Muscle of arm (tissue), 14 donors: Measurements from ENCODE around the gene MRPS26. TPM values are rescaled to one million over a fixed set of nuclear protein-coding genes. Genes with fewer than 3 reads are reported as not detected.
A peak's percentile ranks its signal among the peaks of the same experiment; 100 is the strongest.
"Not testable (repeated sequence)": the region's sequence is repeated elsewhere in the genome, so short reads cannot be mapped to it uniquely, and the experiment has no call there.

Experiments
- DNase-seq: peaks from one replicate; pipeline ENCODE4 v3.0.0-alpha.2; 2013
- long read RNA-seq, 11 donors: transcript quantifications; one replicate each; lab custom pipeline, GENCODE V29; 2026
- polyA plus RNA-seq, 12 donors: library from polyadenylated mRNA; unstranded; fragments of 120-200 nt; gene quantifications; one replicate each; pipeline ENCODE4 v1.2.1, GENCODE V29; 2013; ENCODE audit not compliant: insufficient read length in 12 of 12

MRPS26 gene
- 10 to 100 TPM in 11 of 12 donors, not detected in 1; 23.0 to 38.0 (median 28.4) TPM for polyA plus RNA-seq
- long read RNA-seq, donor 1, transcript MRPS26-201 (4 exons, 1,127 nt): major isoform, 55 of 66 reads
- long read RNA-seq, donor 1, partial matches to known transcripts: 11 of 66 reads
- long read RNA-seq, donor 1, other reads (novel, unspliced or antisense): 0 of 66 reads
- long read RNA-seq, donor 2, transcript MRPS26-201 (4 exons, 1,127 nt): major isoform, 25 of 25 reads
- long read RNA-seq, donor 2, partial matches to known transcripts: 0 of 25 reads
- long read RNA-seq, donor 2, other reads (novel, unspliced or antisense): 0 of 25 reads
- long read RNA-seq, donor 3, transcript MRPS26-201 (4 exons, 1,127 nt): major isoform, 11 of 11 reads
- long read RNA-seq, donor 3, partial matches to known transcripts: 0 of 11 reads
- long read RNA-seq, donor 3, other reads (novel, unspliced or antisense): 0 of 11 reads
- long read RNA-seq, donor 4, transcript MRPS26-201 (4 exons, 1,127 nt): major isoform, 7 of 7 reads
- long read RNA-seq, donor 4, partial matches to known transcripts: 0 of 7 reads
- long read RNA-seq, donor 4, other reads (novel, unspliced or antisense): 0 of 7 reads
- long read RNA-seq, donor 5, transcript MRPS26-201 (4 exons, 1,127 nt): major isoform, 28 of 39 reads
- long read RNA-seq, donor 5, partial matches to known transcripts: 11 of 39 reads
- long read RNA-seq, donor 5, other reads (novel, unspliced or antisense): 0 of 39 reads
- long read RNA-seq, donor 6, transcript MRPS26-201 (4 exons, 1,127 nt): major isoform, 18 of 18 reads
- long read RNA-seq, donor 6, partial matches to known transcripts: 0 of 18 reads
- long read RNA-seq, donor 6, other reads (novel, unspliced or antisense): 0 of 18 reads
- long read RNA-seq, donor 7, transcript MRPS26-201 (4 exons, 1,127 nt): major isoform, 14 of 14 reads
- long read RNA-seq, donor 7, partial matches to known transcripts: 0 of 14 reads
- long read RNA-seq, donor 7, other reads (novel, unspliced or antisense): 0 of 14 reads
- long read RNA-seq, donor 8, transcript MRPS26-201 (4 exons, 1,127 nt): major isoform, 35 of 40 reads
- long read RNA-seq, donor 8, partial matches to known transcripts: 5 of 40 reads
- long read RNA-seq, donor 8, other reads (novel, unspliced or antisense): 0 of 40 reads
- long read RNA-seq, donor 9, transcript MRPS26-201 (4 exons, 1,127 nt): major isoform, 15 of 15 reads
- long read RNA-seq, donor 9, partial matches to known transcripts: 0 of 15 reads
- long read RNA-seq, donor 9, other reads (novel, unspliced or antisense): 0 of 15 reads
- long read RNA-seq, donor 10, transcript MRPS26-201 (4 exons, 1,127 nt): major isoform, 33 of 38 reads
- long read RNA-seq, donor 10, partial matches to known transcripts: 5 of 38 reads
- long read RNA-seq, donor 10, other reads (novel, unspliced or antisense): 0 of 38 reads
- long read RNA-seq, donor 11, transcript MRPS26-201 (4 exons, 1,127 nt): major isoform, 29 of 34 reads
- long read RNA-seq, donor 11, partial matches to known transcripts: 5 of 34 reads
- long read RNA-seq, donor 11, other reads (novel, unspliced or antisense): 0 of 34 reads

GRCh38 chr20:3045816-3046676 lies at the start of gene MRPS26:
Gene MRPS26, plus strand, starts transcription at chr20:3046052. Its CDS starts 17 bp downstream, at chr20:3046069.
- DNase-seq: peak; percentile 93

GRCh38 chr20:2998728-2999127 lies 47.1 kb upstream of the MRPS26 start:
- DNase-seq: no peak

- peak; percentile 64 for DNase-seq
These were observed 44.9 kb upstream of the MRPS26 start for GRCh38 chr20:3000852-3001523.

GRCh38 chr20:3003416-3003815 lies 42.4 kb upstream of the MRPS26 start:
- no peak for DNase-seq

- no peak for DNase-seq
These were observed 34.7 kb upstream of the MRPS26 start for GRCh38 chr20:3010985-3011723.

GRCh38 chr20:3011752-3012151 lies 34.1 kb upstream of the MRPS26 start:
- DNase-seq: no peak

- no peak for DNase-seq
These were observed 32.1 kb upstream of the MRPS26 start for GRCh38 chr20:3013771-3014170.

GRCh38 chr20:3014179-3014578 lies 31.7 kb upstream of the MRPS26 start:
- DNase-seq: no peak

- DNase-seq: no peak
These were observed 31.2 kb upstream of the MRPS26 start for GRCh38 chr20:3014662-3015061.

GRCh38 chr20:3015302-3015701 lies 30.6 kb upstream of the MRPS26 start:
- not testable (repeated sequence) for DNase-seq

- no peak for DNase-seq
These were observed 24.5 kb upstream of the MRPS26 start for GRCh38 chr20:3021327-3021726.

GRCh38 chr20:3021777-3022176 lies 24.1 kb upstream of the MRPS26 start:
- no peak for DNase-seq

GRCh38 chr20:3022559-3023490 lies 23.0 kb upstream of the MRPS26 start:
- DNase-seq: not testable (repeated sequence)

GRCh38 chr20:3027987-3028386 lies 17.9 kb upstream of the MRPS26 start:
- DNase-seq: no peak

GRCh38 chr20:3031524-3032147 lies 14.2 kb upstream of the MRPS26 start:
- DNase-seq: no peak

GRCh38 chr20:3032624-3033023 lies 13.2 kb upstream of the MRPS26 start:
- no peak for DNase-seq

- no peak for DNase-seq
These were observed 8.2 kb upstream of the MRPS26 start for GRCh38 chr20:3037654-3038053.
